ENCODE data around the gene OBSCN.

GRCh38 chr1:228377664-228378089 is 169.8 kb downstream of the OBSCN start:
- TF ChIP-seq CTCF (IDR thresholded peaks at IDR 0.05) (no peak), POLR2A (IDR thresholded peaks at IDR 0.05) (no peak), POLR2AphosphoS5 (IDR thresholded peaks at IDR 0.05) (no peak), EP300 (IDR thresholded peaks at IDR 0.05) (no peak)

Measured in sigmoid colon (tissue), 4 donors.